ENCODE measurements around the gene ZBTB16.

The ZBTB16 gene

DNA sequence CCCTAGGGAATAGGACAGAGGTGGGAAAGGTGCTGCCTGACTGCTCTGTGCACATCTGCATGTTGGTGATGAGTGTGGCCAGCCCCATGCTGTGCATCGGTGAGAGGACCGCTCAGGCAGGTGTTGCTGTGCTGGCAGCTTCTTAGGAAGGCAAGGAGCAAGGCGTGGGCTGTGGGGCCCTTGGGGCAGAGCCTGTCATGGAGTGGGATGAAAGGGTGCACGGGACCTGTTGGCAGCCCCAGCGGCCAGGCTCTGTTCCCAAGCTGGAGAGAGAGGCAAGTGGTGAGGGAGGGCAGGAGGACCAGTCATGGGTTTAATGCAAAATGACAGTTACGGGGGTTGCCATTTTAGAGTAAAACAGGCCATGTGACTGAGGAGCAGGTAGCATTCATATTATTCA is 78.3 kb downstream of the ZBTB16 start:
- Histone ChIP-seq H3K27ac (peak overlapping the region; percentile 47), H3K4me2 (ENCODE audit: low read length) (no peak overlapping the region), H3K27me3 (ENCODE audit: control insufficient read depth, insufficient read depth, low read length) (no peaks in the 10 kb centered on the region), H3K4me3 (ENCODE audit: low read depth, low read length) (no peak overlapping the region), H3K4me1 (peaks cover 11% of the 10 kb centered on the region), H3K9me3 (ENCODE audit: control insufficient read depth, low read length) (no peaks in the 10 kb centered on the region), H3K36me3 (ENCODE audit: control insufficient read depth, insufficient read depth, low read length) (no peaks in the 10 kb centered on the region), H3K9ac (no peak overlapping the region), H3K79me2 (peaks cover 46% of the 10 kb centered on the region), H2AFZ (no peak overlapping the region)
- TF ChIP-seq, protein P1, sequence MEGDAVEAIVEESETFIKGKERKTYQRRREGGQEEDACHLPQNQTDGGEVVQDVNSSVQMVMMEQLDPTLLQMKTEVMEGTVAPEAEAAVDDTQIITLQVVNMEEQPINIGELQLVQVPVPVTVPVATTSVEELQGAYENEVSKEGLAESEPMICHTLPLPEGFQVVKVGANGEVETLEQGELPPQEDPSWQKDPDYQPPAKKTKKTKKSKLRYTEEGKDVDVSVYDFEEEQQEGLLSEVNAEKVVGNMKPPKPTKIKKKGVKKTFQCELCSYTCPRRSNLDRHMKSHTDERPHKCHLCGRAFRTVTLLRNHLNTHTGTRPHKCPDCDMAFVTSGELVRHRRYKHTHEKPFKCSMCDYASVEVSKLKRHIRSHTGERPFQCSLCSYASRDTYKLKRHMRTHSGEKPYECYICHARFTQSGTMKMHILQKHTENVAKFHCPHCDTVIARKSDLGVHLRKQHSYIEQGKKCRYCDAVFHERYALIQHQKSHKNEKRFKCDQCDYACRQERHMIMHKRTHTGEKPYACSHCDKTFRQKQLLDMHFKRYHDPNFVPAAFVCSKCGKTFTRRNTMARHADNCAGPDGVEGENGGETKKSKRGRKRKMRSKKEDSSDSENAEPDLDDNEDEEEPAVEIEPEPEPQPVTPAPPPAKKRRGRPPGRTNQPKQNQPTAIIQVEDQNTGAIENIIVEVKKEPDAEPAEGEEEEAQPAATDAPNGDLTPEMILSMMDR (IDR thresholded peaks at IDR 0.05), result no peak

DNA sequence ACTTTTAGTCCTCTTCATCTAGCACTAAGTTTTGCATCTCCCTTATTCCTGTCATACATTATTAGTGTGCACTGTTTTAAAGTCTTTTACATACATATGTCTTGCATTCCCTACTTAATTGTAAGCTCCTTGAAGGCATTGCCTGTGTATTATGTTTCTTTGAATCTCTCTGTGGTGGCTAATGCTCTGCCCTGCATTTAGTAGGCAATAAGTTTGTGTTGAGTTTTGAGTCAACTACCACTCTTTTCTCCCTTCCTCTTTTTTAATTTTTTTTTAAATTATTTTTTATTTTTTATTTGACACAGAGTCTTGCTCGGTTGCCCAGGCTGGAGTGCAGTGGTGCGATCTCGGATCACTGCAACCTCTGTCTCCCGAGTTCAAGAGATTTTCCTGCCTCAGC is 78.9 kb downstream of the ZBTB16 start:
- Histone ChIP-seq H2AFZ (no peak overlapping the region), H3K4me3 (ENCODE audit: low read depth, low read length) (no peak overlapping the region), H3K4me2 (ENCODE audit: low read length) (no peak overlapping the region), H3K79me2 (peaks cover 45% of the 10 kb centered on the region), H3K9ac (no peak overlapping the region), H3K27ac (no peak overlapping the region), H3K27me3 (ENCODE audit: control insufficient read depth, insufficient read depth, low read length) (no peaks in the 10 kb centered on the region), H3K9me3 (ENCODE audit: control insufficient read depth, low read length) (no peaks in the 10 kb centered on the region), H3K36me3 (ENCODE audit: control insufficient read depth, insufficient read depth, low read length) (no peaks in the 10 kb centered on the region), H3K4me1 (peaks cover 11% of the 10 kb centered on the region)
- TF ChIP-seq, protein P1 (IDR thresholded peaks at IDR 0.05), result no peak

DNA sequence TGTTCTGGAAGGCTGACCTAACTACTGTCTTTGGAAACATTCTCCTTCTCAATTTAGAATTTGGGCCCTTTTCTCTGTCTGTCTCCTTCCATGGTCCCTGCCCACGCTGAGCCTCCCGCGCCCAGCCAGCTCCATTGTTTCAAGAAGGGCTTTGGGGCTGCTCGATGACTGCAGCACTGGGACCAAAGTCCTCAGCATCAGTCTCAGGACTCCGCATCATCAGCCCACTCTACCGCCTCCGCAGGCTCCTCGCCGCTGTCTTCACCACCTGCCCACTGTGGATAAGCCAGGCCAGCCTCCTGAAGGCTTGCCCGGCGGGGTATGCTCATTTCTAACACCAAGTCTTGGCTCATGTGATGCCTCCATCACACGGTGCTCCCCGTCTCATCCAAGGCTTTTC is 81.3 kb downstream of the ZBTB16 start:
- Histone ChIP-seq H2AFZ (no peak overlapping the region), H3K4me2 (ENCODE audit: low read length) (no peak overlapping the region), H3K27ac (no peak overlapping the region), H3K4me3 (ENCODE audit: low read depth, low read length) (no peak overlapping the region), H3K9me3 (ENCODE audit: control insufficient read depth, low read length) (no peaks in the 10 kb centered on the region), H3K79me2 (peaks cover 35% of the 10 kb centered on the region), H3K9ac (no peak overlapping the region), H3K27me3 (ENCODE audit: control insufficient read depth, insufficient read depth, low read length) (no peaks in the 10 kb centered on the region), H3K4me1 (peaks cover 16% of the 10 kb centered on the region), H3K36me3 (ENCODE audit: control insufficient read depth, insufficient read depth, low read length) (no peaks in the 10 kb centered on the region)
- TF ChIP-seq, protein P1 (IDR thresholded peaks at IDR 0.05), result no peak

DNA sequence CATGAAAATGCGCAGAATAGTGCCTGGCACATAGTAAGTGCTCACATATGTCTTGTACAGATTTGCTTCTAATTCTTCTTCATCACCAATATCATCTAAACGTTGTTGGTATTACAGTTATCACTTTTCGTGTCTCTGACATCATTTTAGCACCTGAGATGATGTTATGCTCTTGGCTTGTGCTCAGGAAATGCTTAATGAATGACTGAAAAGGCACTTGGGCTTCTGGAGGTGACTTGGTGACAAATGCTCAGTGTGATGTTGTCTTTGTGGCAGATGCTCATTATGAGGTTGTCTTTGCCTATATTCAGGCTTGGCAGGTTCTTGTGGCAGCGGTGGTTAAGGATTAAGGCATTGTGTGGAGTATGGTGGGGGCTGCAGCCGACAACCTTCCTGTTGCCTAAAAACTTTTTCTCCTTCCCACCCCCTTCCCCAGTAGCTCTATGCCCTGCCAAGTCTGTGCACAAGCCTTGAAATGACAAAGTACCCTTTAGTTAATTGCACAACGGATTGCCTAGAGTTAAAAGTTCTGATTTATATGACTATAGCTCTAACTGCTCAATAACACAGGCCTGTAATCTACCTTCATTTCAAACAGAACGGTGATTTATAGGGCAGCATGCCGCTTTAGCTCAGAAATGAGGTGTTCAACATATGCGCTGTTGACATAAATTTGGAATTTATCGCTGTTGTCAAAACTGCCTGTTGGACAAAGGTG is 82.5 kb downstream of the ZBTB16 start:
- Histone ChIP-seq H3K9me3 (ENCODE audit: control insufficient read depth, low read length) (no peaks in the 10 kb centered on the region), H3K4me1 (peaks cover 12% of the 10 kb centered on the region), H3K36me3 (ENCODE audit: control insufficient read depth, insufficient read depth, low read length) (no peaks in the 10 kb centered on the region), H2AFZ (no peak overlapping the region), H3K27ac (no peak overlapping the region), H3K79me2 (peaks cover 30% of the 10 kb centered on the region), H3K9ac (no peak overlapping the region), H3K27me3 (ENCODE audit: control insufficient read depth, insufficient read depth, low read length) (no peaks in the 10 kb centered on the region), H3K4me2 (ENCODE audit: low read length) (no peak overlapping the region), H3K4me3 (ENCODE audit: low read depth, low read length) (no peak overlapping the region)
- TF ChIP-seq, protein P1 (IDR thresholded peaks at IDR 0.05), result no peak

DNA sequence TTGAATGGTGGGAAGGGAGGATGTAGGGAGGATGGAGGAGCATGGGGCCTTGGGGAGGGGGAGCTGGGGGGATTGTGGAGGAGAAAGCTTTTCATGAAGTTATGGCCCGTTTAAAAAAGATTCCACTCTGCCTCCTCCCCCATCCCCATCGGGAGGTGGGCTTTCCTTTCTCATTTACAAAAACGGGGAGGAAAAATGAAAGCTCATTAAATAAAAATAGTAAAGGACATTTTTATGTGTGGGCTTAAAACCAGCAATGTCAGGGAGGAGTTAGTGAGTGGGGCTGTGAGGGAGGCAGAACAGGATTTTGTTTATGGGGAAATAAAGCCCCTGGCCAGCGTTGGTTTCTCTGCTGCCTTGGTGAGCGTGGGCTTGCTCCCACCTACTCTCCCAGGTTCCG is 83.2 kb downstream of the ZBTB16 start:
- peaks cover 12% of the 10 kb centered on the region for H3K4me1 ChIP-seq
- H3K27ac ChIP-seq, result no peak overlapping the region

More for the DNA sequence above, 83.2 kb downstream of the ZBTB16 start:
- Histone ChIP-seq H3K4me3 (ENCODE audit: low read depth, low read length) (no peak overlapping the region), H3K79me2 (peaks cover 24% of the 10 kb centered on the region), H2AFZ (no peak overlapping the region), H3K9me3 (ENCODE audit: control insufficient read depth, low read length) (no peaks in the 10 kb centered on the region), H3K4me2 (ENCODE audit: low read length) (no peak overlapping the region), H3K36me3 (ENCODE audit: control insufficient read depth, insufficient read depth, low read length) (no peaks in the 10 kb centered on the region), H3K27me3 (ENCODE audit: control insufficient read depth, insufficient read depth, low read length) (no peaks in the 10 kb centered on the region), H3K9ac (no peak overlapping the region)
- TF ChIP-seq, protein P1 (IDR thresholded peaks at IDR 0.05), result no peak

All from parathyroid adenoma (tissue), 2 donors.